Stimulated activated CD4-positive, alpha-beta T cell treated with anti-CD3 and anti-CD28 coated beads, Interleukin-12 subunit alpha, Interleukin-12 subunit beta, amount 100 ng/mL, for 4 hours (primary cell): Measurements from ENCODE around the gene TIMM8B.
"Not testable (repeated sequence)": the region's sequence is repeated elsewhere in the genome, so short reads cannot be mapped to it uniquely, and the experiment has no call there.

Source experiments
- DNase-seq: peaks from one replicate; pipeline ENCODE4 v3.0.0-alpha.2; 2020

Gene TIMM8B

GRCh38 chr11:112086422-112087191, at the start of gene TIMM8B, which contains the start of gene SDHD:
Gene TIMM8B (minus strand): TSS chr11:112086756. CDS start chr11:112086723, 33 bp downstream.
Gene SDHD (plus strand): TSS chr11:112086873. CDS start chr11:112086908, 35 bp downstream.
- peak; percentile 89 for DNase-seq

- DNase-seq = no peak
Observed at GRCh38 chr11:112134473-112134872, 47.9 kb upstream of the TIMM8B start.

GRCh38 chr11:112132737-112133136, 46.2 kb upstream of the TIMM8B start:
- DNase-seq = no peak

- no peak for DNase-seq
Observed at GRCh38 chr11:112129656-112130055, 43.1 kb upstream of the TIMM8B start.

- DNase-seq = no peak
Observed at GRCh38 chr11:112128483-112129121, 42.0 kb upstream of the TIMM8B start.

- no peak for DNase-seq
Observed at GRCh38 chr11:112127056-112127455, 40.5 kb upstream of the TIMM8B start.

- no peak for DNase-seq
Observed at GRCh38 chr11:112123129-112123528, 36.6 kb upstream of the TIMM8B start.

- no peak for DNase-seq
Observed at GRCh38 chr11:112121981-112122615, 35.5 kb upstream of the TIMM8B start.

- no peak for DNase-seq
Observed at GRCh38 chr11:112118176-112118575, 31.6 kb upstream of the TIMM8B start.

GRCh38 chr11:112115386-112115785, 28.8 kb upstream of the TIMM8B start:
- no peak for DNase-seq

GRCh38 chr11:112114460-112114859, 27.9 kb upstream of the TIMM8B start:
- no peak for DNase-seq

GRCh38 chr11:112113539-112114457, 27.2 kb upstream of the TIMM8B start:
- DNase-seq = no peak

- DNase-seq = no peak
Observed at GRCh38 chr11:112106070-112106469, 19.5 kb upstream of the TIMM8B start.

GRCh38 chr11:112103446-112103845, 16.9 kb upstream of the TIMM8B start:
- no peak for DNase-seq

- no peak for DNase-seq
Observed at GRCh38 chr11:112100462-112100861, 13.9 kb upstream of the TIMM8B start.

- DNase-seq = no peak
Observed at GRCh38 chr11:112097734-112098528, 11.4 kb upstream of the TIMM8B start.

- DNase-seq = no peak
Observed at GRCh38 chr11:112096194-112096593, 9.6 kb upstream of the TIMM8B start.

GRCh38 chr11:112095302-112095701, 8.7 kb upstream of the TIMM8B start:
- not testable (repeated sequence) for DNase-seq

- DNase-seq = no peak
Observed at GRCh38 chr11:112087212-112087611, 656 bp upstream of the TIMM8B start.

- DNase-seq = peak; percentile 41
Observed at GRCh38 chr11:112085822-112086421, 634 bp downstream of the TIMM8B start.

GRCh38 chr11:112082729-112083128, 3.8 kb downstream of the TIMM8B start:
- no peak for DNase-seq
